Stimulated activated CD4-positive, alpha-beta T cell treated with anti-CD3 and anti-CD28 coated beads, Interleukin-4, amount 100 ng/mL, for 1 hour (primary cell): ENCODE measurements around the gene LEFTY2.
"Not testable (repeated sequence)": the region's sequence is repeated elsewhere in the genome, so short reads cannot be mapped to it uniquely, and the experiment has no call there.

Experiments
- DNase-seq: peaks from one replicate; pipeline ENCODE4 v3.0.0-alpha.2; 2020

The LEFTY2 gene

GRCh38 chr1:225941187-225941941 is at the start of gene LEFTY2:
LEFTY2 (minus strand) TSS chr1:225941220; CDS start chr1:225941140, 80 bp downstream.
- no peak for DNase-seq

- DNase-seq, result no peak
Measured at GRCh38 chr1:225987491-225988316, 46.7 kb upstream of the LEFTY2 start.

GRCh38 chr1:225981714-225982113 is 40.7 kb upstream of the LEFTY2 start:
- DNase-seq, result no peak

- DNase-seq, result no peak
Measured at GRCh38 chr1:225980005-225980836, 39.2 kb upstream of the LEFTY2 start.

GRCh38 chr1:225979421-225979820 is 38.4 kb upstream of the LEFTY2 start:
- no peak for DNase-seq

- DNase-seq, result no peak
Measured at GRCh38 chr1:225977937-225978748, 37.1 kb upstream of the LEFTY2 start.

- not testable (repeated sequence) for DNase-seq
Measured at GRCh38 chr1:225975146-225975545, 34.1 kb upstream of the LEFTY2 start.

- no peak for DNase-seq
Measured at GRCh38 chr1:225974454-225974853, 33.4 kb upstream of the LEFTY2 start.

GRCh38 chr1:225973158-225973557 is 32.1 kb upstream of the LEFTY2 start:
- DNase-seq, result no peak

GRCh38 chr1:225972344-225973152 is 31.5 kb upstream of the LEFTY2 start:
- DNase-seq, result no peak

- not testable (repeated sequence) for DNase-seq
Measured at GRCh38 chr1:225970592-225971157, 29.7 kb upstream of the LEFTY2 start.

GRCh38 chr1:225969751-225970150 is 28.7 kb upstream of the LEFTY2 start:
- DNase-seq, result not testable (repeated sequence)

- DNase-seq, result no peak
Measured at GRCh38 chr1:225965231-225965630, 24.2 kb upstream of the LEFTY2 start.

GRCh38 chr1:225963735-225964530 is 22.9 kb upstream of the LEFTY2 start:
- DNase-seq, result no peak

- peak; percentile 66 for DNase-seq
Measured at GRCh38 chr1:225962440-225962975, 21.5 kb upstream of the LEFTY2 start.

GRCh38 chr1:225961659-225962439 is 20.8 kb upstream of the LEFTY2 start:
- no peak for DNase-seq

GRCh38 chr1:225958041-225958440 is 17.0 kb upstream of the LEFTY2 start:
- DNase-seq, result no peak

- DNase-seq, result no peak
Measured at GRCh38 chr1:225954753-225955152, 13.7 kb upstream of the LEFTY2 start.

- DNase-seq, result no peak
Measured at GRCh38 chr1:225953315-225953714, 12.3 kb upstream of the LEFTY2 start.
